B cell (primary cell): ENCODE data around the gene PHAX. TPM values are rescaled to one million over a fixed set of nuclear protein-coding genes. Genes with fewer than 3 reads are reported as not detected.

Experiments used
- ATAC-seq: fragments of 200-7000 bp; cut with Tn5 transposase; one replicate; pipeline ENCODE4 v1.10.0; 2021; ENCODE audit warnings: low read depth, mild to moderate bottlenecking, moderate number of reproducible peaks, moderate library complexity
- CTCF ChIA-PET: fragments of 350-600 bp; sonication (Branson Sonifier 250); formaldehyde crosslinking; loops from one replicate; lab custom pipeline; 2021; ENCODE audit warnings: antibody characterized with exemption, inconsistent platforms; lab: Charles Lee
- POLR2A ChIA-PET: fragments of 350-600 bp; sonication (Branson Sonifier 250); formaldehyde crosslinking; loops from one replicate; lab custom pipeline; 2021; ENCODE audit warnings: antibody characterized with exemption; lab: Charles Lee
- DNase-seq: peaks from one replicate; pipeline ENCODE4 v3.0.0; 2013
- H2AFZ ChIP-seq: 2 replicates; pipeline ENCODE4 v1.6.1; 2012; ENCODE audit warnings: mild to moderate bottlenecking, low read depth, low read length; ENCODE audit not compliant: insufficient read depth, poor library complexity, severe bottlenecking
- H3K27ac ChIP-seq, 2 donors: 1 replicate in 1 of 2; 2 replicates in 1 of 2; pipeline ENCODE4 v1.5.1; 2012 to 2013; ENCODE audit warnings: low read length in 2 of 2, mild to moderate bottlenecking in 2 of 2, moderate library complexity in 1 of 2
- H3K27me3 ChIP-seq, 4 experiments: fragments of 200-600 bp in 1 of 4; sonication (generic) in 1 of 4; replicated peaks in 1 of 4; 1 replicate in 2 of 4; 2 replicates in 2 of 4; pipeline versions ENCODE4 v1.6.1 to v1.7.0; 2013 to 2016; ENCODE audit warnings: low read length in 3 of 4, mild to moderate bottlenecking in 2 of 4, mixed read lengths in 1 of 4, moderate library complexity in 1 of 4; ENCODE audit not compliant: insufficient read depth in 4 of 4, control insufficient read depth in 3 of 4; ENCODE audit errors: control extremely low read depth in 1 of 4
- H3K36me3 ChIP-seq, 2 experiments: replicated peaks in 1 of 2; 1 replicate in 1 of 2; 2 replicates in 1 of 2; pipeline versions ENCODE4 v1.6.1 to v1.7.1; 2013; ENCODE audit warnings: low read length in 1 of 2; ENCODE audit not compliant: insufficient read depth in 2 of 2, control insufficient read depth in 1 of 2; ENCODE audit errors: control extremely low read depth in 1 of 2, extremely low read depth in 1 of 2
- H3K4me1 ChIP-seq, 2 donors: fragments of 200-600 bp in 1 of 2; sonication (generic) in 1 of 2; 1 replicate in 1 of 2; 2 replicates in 1 of 2; pipeline versions ENCODE4 v1.5.1 to v1.6.1; 2013 to 2017; ENCODE audit warnings: low read length in 2 of 2; ENCODE audit not compliant: control insufficient read depth in 2 of 2, insufficient read depth in 2 of 2
- H3K4me2 ChIP-seq: replicated peaks from 2 replicates; pipeline ENCODE3; 2012; ENCODE audit warnings: mild to moderate bottlenecking, low read depth, low read length; ENCODE audit not compliant: poor library complexity, severe bottlenecking
- H3K4me3 ChIP-seq, 5 experiments: fragments of 200-600 bp in 1 of 5; sonication (generic) in 1 of 5; 1 replicate in 3 of 5; 2 replicates in 2 of 5; pipeline versions ENCODE4 v1.5.1 to v1.7.0; 2011 to 2016; ENCODE audit warnings: low read length in 4 of 5, mild to moderate bottlenecking in 4 of 5, low read depth in 2 of 5, control low read depth in 1 of 5, moderate library complexity in 1 of 5; ENCODE audit not compliant: insufficient read depth in 1 of 5; ENCODE audit errors: control extremely low read depth in 1 of 5, extremely low read depth in 1 of 5
- H3K79me2 ChIP-seq: fragments of 200-600 bp; sonication (generic); one replicate; pipeline ENCODE4 v1.6.0; 2016; ENCODE audit warnings: low read length; ENCODE audit not compliant: control insufficient read depth, insufficient read depth
- H3K9ac ChIP-seq: fragments of 200-600 bp; sonication (generic); 2 replicates; pipeline ENCODE4 v1.6.1; 2017; ENCODE audit warnings: mild to moderate bottlenecking, low read length, moderate library complexity
- H3K9me3 ChIP-seq, 3 donors: one replicate each; pipeline versions ENCODE4 v1.6.1 to v1.7.1; 2013; ENCODE audit warnings: low read length in 2 of 3; ENCODE audit not compliant: control insufficient read depth in 2 of 3, insufficient read depth in 1 of 3; ENCODE audit errors: control extremely low read depth in 1 of 3
- H4K20me1 ChIP-seq: 2 replicates; pipeline ENCODE4 v1.6.0; 2012; ENCODE audit warnings: mild to moderate bottlenecking, low read length; ENCODE audit not compliant: insufficient read depth, control insufficient read depth, poor library complexity, severe bottlenecking
- H3K27ac Mint-ChIP-seq: one replicate; pipeline ENCODE4 v1.8.0; 2021; ENCODE audit warnings: mixed read lengths
- H3K27me3 Mint-ChIP-seq: one replicate; pipeline ENCODE4 v1.8.0; 2021; ENCODE audit warnings: mixed read lengths
- H3K4me1 Mint-ChIP-seq: one replicate; pipeline ENCODE4 v1.8.0; 2021; ENCODE audit warnings: mixed read lengths
- H3K4me3 Mint-ChIP-seq: one replicate; pipeline ENCODE4 v1.8.0; 2021; ENCODE audit warnings: mixed read lengths
- H3K9me3 Mint-ChIP-seq: one replicate; pipeline ENCODE4 v1.8.0; 2022; ENCODE audit warnings: mixed read lengths; ENCODE audit not compliant: insufficient read depth
- EZH2 ChIP-seq: IDR thresholded peaks from 2 replicates; pipeline ENCODE4 v1.6.1; 2012; ENCODE audit warnings: borderline replicate concordance, low read depth, mild to moderate bottlenecking, moderate library complexity, low read length; ENCODE audit not compliant: insufficient read depth, poor library complexity, severe bottlenecking
- whole genome bisulfite sequencing: methylation state at CpG from one replicate; pipeline ENCODE4 v1.1.5; 2013; ENCODE audit warnings: missing lambda C conversion rate; ENCODE audit not compliant: insufficient coverage; 5-methylcytosine and 5-hydroxymethylcytosine counted together
- intact Hi-C: fragments of 100-400 bp; cut with micrococcal nuclease; formaldehyde crosslinking; loops from one replicate; pipeline ENCODE4 v1.10.0; 2022
- polyA plus RNA-seq: library from polyadenylated mRNA; depleted of rRNA; stranded (reverse); fragments of >200 nt; gene quantifications from 2 replicates; pipeline ENCODE4 v1.2.3, GENCODE V29; 2012
- total RNA-seq, 2 donors: library from RNA; stranded (reverse); fragments of 120-200 nt in 1 of 2; gene quantifications; 1 replicate in 1 of 2; 2 replicates in 1 of 2; pipeline versions ENCODE4 v1.2.3 to v1.2.4, GENCODE V29; 2013 to 2022
- TF ChIP-seq, protein P1 (sequence below): fragments of 200-600 bp; IDR thresholded peaks from one replicate; pipeline ENCODE4 v1.8.0; 2022; ENCODE audit warnings: antibody characterized with exemption, mild to moderate bottlenecking

Gene PHAX
- total and polyA plus RNA-seq, 2 donors (not counting 1 experiment from before 2014, with no cell fraction given) = 7.1 to 43.9 TPM

DNA sequence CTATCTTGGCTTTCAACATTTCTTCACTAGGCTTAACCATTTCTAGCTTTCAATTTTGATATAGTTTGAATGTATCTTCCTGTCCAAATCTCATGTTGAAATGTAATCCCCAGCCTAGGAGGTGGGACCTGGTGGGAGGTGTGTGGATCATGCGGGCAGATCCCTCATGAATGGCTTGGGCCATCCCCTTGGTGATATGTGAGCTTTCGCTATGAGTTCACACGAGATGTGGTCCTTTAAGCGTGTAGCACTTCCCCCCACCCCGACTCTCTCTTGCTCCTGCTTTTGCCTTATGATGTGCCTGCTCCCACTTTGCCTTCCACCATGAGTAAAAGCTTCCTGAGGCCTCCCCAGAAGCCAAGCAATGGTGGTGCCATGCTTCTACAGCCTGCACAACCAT, 40.6 kb downstream of the PHAX start:
- 69% methylated on average over 4 of the region's 5 CpGs for WGBS
- intact Hi-C loops = no loop called here
- H3K27me3 ChIP-seq = no peaks in the 10 kb centered on the region
- Mint-ChIP-seq H3K4me3 (no peak overlapping the region), H3K4me1 (peaks cover 2% of the 10 kb centered on the region), H3K27ac (no peak overlapping the region), H3K27me3 (no peaks in the 10 kb centered on the region), H3K9me3 (peaks cover 4% of the 10 kb centered on the region)
- no peaks in the 10 kb centered on the region for H3K4me1 ChIP-seq
- no peak for ATAC-seq
- POLR2A ChIA-PET = no interaction called here
- H3K27ac ChIP-seq = no peak overlapping the region
- H3K4me2 ChIP-seq = no peak overlapping the region
- H3K36me3 ChIP-seq = no peaks in the 10 kb centered on the region
- H3K9ac ChIP-seq = no peak overlapping the region
- H4K20me1 ChIP-seq = no peaks in the 10 kb centered on the region
- TF ChIP-seq, protein P1, sequence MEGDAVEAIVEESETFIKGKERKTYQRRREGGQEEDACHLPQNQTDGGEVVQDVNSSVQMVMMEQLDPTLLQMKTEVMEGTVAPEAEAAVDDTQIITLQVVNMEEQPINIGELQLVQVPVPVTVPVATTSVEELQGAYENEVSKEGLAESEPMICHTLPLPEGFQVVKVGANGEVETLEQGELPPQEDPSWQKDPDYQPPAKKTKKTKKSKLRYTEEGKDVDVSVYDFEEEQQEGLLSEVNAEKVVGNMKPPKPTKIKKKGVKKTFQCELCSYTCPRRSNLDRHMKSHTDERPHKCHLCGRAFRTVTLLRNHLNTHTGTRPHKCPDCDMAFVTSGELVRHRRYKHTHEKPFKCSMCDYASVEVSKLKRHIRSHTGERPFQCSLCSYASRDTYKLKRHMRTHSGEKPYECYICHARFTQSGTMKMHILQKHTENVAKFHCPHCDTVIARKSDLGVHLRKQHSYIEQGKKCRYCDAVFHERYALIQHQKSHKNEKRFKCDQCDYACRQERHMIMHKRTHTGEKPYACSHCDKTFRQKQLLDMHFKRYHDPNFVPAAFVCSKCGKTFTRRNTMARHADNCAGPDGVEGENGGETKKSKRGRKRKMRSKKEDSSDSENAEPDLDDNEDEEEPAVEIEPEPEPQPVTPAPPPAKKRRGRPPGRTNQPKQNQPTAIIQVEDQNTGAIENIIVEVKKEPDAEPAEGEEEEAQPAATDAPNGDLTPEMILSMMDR = no peak
- no peak for TF ChIP-seq EZH2
- peaks cover 0 to 12% (median 12%) of the 10 kb centered on the region in 3 donors for H3K9me3 ChIP-seq
- CTCF ChIA-PET = interaction anchor here (0.6 kb wide), 1 partner anchor 1532 kb away, joined by 3 read pairs; no protein-coding TSS in a partner anchor
- H3K4me3 ChIP-seq = no peak overlapping the region
- H2AFZ ChIP-seq = no peak overlapping the region
- no peak for DNase-seq
- H3K79me2 ChIP-seq = no peaks in the 10 kb centered on the region

DNA sequence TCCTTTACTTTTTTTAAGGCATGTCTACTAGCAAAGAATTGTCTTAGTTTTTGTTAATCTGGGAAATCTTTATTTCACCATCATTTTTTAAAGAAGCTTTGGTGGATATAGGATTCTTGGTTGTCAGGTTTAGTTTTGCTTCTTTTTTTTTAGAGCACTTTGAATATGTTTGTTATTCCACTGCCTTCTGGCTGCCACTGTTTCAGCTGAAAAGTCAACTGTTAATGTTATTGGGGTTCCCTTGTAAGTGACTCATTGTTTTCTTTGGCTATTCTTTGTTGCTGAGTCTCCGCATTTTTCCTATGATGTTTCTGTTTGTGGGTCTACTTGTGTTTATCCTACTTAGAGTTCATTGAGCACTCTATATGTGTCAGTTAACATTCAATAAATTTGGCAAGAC, 44.4 kb downstream of the PHAX start:
- Histone ChIP-seq H2AFZ (no peak overlapping the region), H3K4me3 (no peak overlapping the region), H3K4me1 (no peaks in the 10 kb centered on the region), H3K9ac (no peak overlapping the region), H3K36me3 (no peaks in the 10 kb centered on the region), H3K27me3 (no peaks in the 10 kb centered on the region), H3K79me2 (no peaks in the 10 kb centered on the region), H3K9me3 (peaks cover 0 to 12% (median 12%) of the 10 kb centered on the region in 3 donors), H3K27ac (no peak overlapping the region), H4K20me1 (no peaks in the 10 kb centered on the region), H3K4me2 (no peak overlapping the region)
- peaks cover 2% of the 10 kb centered on the region for H3K4me1 Mint-ChIP-seq
- no peak overlapping the region for H3K27ac Mint-ChIP-seq
- no peak for DNase-seq
- WGBS = no CpG with 5 or more reads among the region's 1 CpG
- no peak for ATAC-seq
- ChIA-PET POLR2A (no interaction called here), CTCF (interaction anchor here (0.6 kb wide), 1 partner anchor 164 kb away, joined by 3 read pairs; no protein-coding TSS in a partner anchor)
- intact Hi-C loops = no loop called here
- H3K9me3 Mint-ChIP-seq = peaks cover 4% of the 10 kb centered on the region
- H3K27me3 Mint-ChIP-seq = peaks cover 9% of the 10 kb centered on the region
- TF ChIP-seq EZH2 = no peak
- TF ChIP-seq, protein P1 = no peak
- H3K4me3 Mint-ChIP-seq = no peak overlapping the region
